ENCODE data around the gene DNAH14. TPM values are rescaled to one million over a fixed set of nuclear protein-coding genes. Genes with fewer than 3 reads are reported as not detected.

DNAH14 gene
- total RNA-seq, 1 experiment from 2014 or later, result 39.7 TPM

DNA sequence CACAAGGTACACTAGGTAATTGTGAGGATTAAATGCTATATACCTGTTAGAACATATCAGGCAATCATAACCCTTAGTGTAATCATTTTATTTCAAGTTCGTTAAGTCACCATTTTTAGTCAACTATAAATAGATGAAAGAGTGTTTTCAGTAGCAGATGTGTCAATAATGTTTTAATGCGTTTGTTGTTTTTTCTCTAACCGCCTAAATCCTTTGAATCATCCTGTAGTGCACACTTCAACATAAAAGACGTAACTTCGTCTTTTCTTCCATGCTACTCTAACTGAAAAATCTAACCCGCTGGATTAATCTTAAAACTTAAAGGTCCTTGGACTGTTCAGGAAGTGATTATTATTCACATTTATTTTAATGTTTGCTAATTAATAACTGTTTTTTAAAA lies 505.6 kb downstream of the DNAH14 start:
- Histone ChIP-seq H3K4me1 (ENCODE audit: insufficient read depth, low read length) (no peaks in the 10 kb centered on the region), H3K18ac (ENCODE audit: insufficient read length, low read depth, low read length) (no peak overlapping the region), H3K23ac (ENCODE audit: insufficient read length, low read depth, low read length) (no peak overlapping the region), H3K14ac (ENCODE audit: insufficient read depth, low read length) (no peak overlapping the region), H2AFZ (ENCODE audit: low read length) (no peak overlapping the region), H4K8ac (replicated peaks; ENCODE audit: insufficient read length, low read depth, low read length) (no peak overlapping the region), H3T11ph (ENCODE audit: low read length) (no peak overlapping the region), H3K79me2 (ENCODE audit: insufficient read depth, low read length) (no peaks in the 10 kb centered on the region), H3K27ac (ENCODE audit: insufficient read length, low read depth, low read length) (no peak overlapping the region), H4K20me1 (ENCODE audit: control insufficient read depth, insufficient read depth, insufficient read length) (no peaks in the 10 kb centered on the region), H2BK15ac (ENCODE audit: low read depth, low read length) (no peak overlapping the region), H3K27me3 (ENCODE audit: insufficient read depth, low read length) (no peaks in the 10 kb centered on the region), H3K9ac (ENCODE audit: extremely low read depth, insufficient read length, low read length) (no peak overlapping the region), H3K4me2 (ENCODE audit: insufficient read depth, insufficient read length, low read length) (no peak overlapping the region), H2BK12ac (ENCODE audit: insufficient read length, low read depth, low read length) (no peak overlapping the region), H4K91ac (ENCODE audit: insufficient read length, low read depth, low read length) (no peak overlapping the region), H2BK20ac (ENCODE audit: low read depth, low read length, poor library complexity, severe bottlenecking) (no peak overlapping the region), H3K79me1 (ENCODE audit: insufficient read depth, low read depth, low read length, poor library complexity, severe bottlenecking) (no peaks in the 10 kb centered on the region), H3K4ac (ENCODE audit: low read depth, low read length) (no peak overlapping the region), H2BK5ac (ENCODE audit: insufficient read length, low read length) (no peak overlapping the region), H4K5ac (ENCODE audit: insufficient read length, low read depth, low read length) (no peak overlapping the region), H2BK120ac (ENCODE audit: low read depth, low read length, poor library complexity, severe bottlenecking) (no peak overlapping the region), H2AK5ac (ENCODE audit: insufficient read length, low read length) (no peak overlapping the region), H3K9me3 (ENCODE audit: control insufficient read depth, low read depth, low read length) (no peaks in the 10 kb centered on the region), H3K56ac (ENCODE audit: insufficient read length, low read depth, low read length) (no peak overlapping the region), H3K23me2 (ENCODE audit: insufficient read length, low read depth, low read length, poor library complexity, severe bottlenecking) (no peaks in the 10 kb centered on the region)
- Mint-ChIP-seq H3K36me3 (ENCODE audit: insufficient read depth in 1 of 3, low read depth in 3 of 3) (peaks cover 2 to 9% (median 5%) of the 10 kb centered on the region in 3 experiments; a peak in 6 of 7 replicates), H3K4me3 (no peak overlapping the region), H3K27ac (no peak overlapping the region), H3K9me3 (peaks cover 16 to 17% of the 10 kb centered on the region in 2 experiments), H3K27me3 (ENCODE audit: low read depth) (peaks cover 11% of the 10 kb centered on the region), H3K4me1 (peaks cover 6 to 10% of the 10 kb centered on the region in 2 experiments)
- no CpG with 5 or more reads among the region's 6 CpGs for WGBS (ENCODE audit: extremely low coverage, insufficient read length, low lambda C conversion rate)
- TF ChIP-seq, protein P1, sequence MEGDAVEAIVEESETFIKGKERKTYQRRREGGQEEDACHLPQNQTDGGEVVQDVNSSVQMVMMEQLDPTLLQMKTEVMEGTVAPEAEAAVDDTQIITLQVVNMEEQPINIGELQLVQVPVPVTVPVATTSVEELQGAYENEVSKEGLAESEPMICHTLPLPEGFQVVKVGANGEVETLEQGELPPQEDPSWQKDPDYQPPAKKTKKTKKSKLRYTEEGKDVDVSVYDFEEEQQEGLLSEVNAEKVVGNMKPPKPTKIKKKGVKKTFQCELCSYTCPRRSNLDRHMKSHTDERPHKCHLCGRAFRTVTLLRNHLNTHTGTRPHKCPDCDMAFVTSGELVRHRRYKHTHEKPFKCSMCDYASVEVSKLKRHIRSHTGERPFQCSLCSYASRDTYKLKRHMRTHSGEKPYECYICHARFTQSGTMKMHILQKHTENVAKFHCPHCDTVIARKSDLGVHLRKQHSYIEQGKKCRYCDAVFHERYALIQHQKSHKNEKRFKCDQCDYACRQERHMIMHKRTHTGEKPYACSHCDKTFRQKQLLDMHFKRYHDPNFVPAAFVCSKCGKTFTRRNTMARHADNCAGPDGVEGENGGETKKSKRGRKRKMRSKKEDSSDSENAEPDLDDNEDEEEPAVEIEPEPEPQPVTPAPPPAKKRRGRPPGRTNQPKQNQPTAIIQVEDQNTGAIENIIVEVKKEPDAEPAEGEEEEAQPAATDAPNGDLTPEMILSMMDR (conservative IDR thresholded peaks at IDR 0.05), result no peak
- DNase-seq, result no peak
